GM12872 (cell line): ENCODE data around the gene TBX20.
A peak's percentile ranks its signal among the peaks of the same experiment; 100 is the strongest.

Experiments
- TF ChIP-seq, protein P1 (sequence below): IDR thresholded peaks from 3 replicates; pipeline ENCODE4 v1.5.1; 2011; ENCODE audit warnings: low read depth, mild to moderate bottlenecking, low read length, moderate library complexity; ENCODE audit not compliant: insufficient read depth

Gene TBX20

DNA sequence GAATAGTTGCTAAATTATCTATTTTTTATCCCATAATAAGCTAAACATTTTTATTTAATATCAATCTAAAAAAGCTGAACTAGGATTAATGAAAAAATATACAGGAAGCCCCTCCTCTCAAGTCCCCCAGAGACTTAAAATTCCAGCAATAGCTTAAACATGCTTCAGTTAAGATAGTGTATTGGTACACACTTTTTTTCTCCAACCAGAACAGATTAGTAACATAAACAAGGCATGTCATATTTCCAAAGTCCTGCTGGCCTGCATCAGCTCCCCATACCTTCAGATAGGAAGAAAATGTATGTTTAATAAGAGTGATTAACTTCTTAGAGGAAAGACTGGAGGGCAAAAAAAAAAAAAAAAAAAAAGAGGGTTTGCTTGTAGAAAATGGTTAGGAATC, 7.1 kb downstream of the TBX20 start:
- TF ChIP-seq, protein P1, sequence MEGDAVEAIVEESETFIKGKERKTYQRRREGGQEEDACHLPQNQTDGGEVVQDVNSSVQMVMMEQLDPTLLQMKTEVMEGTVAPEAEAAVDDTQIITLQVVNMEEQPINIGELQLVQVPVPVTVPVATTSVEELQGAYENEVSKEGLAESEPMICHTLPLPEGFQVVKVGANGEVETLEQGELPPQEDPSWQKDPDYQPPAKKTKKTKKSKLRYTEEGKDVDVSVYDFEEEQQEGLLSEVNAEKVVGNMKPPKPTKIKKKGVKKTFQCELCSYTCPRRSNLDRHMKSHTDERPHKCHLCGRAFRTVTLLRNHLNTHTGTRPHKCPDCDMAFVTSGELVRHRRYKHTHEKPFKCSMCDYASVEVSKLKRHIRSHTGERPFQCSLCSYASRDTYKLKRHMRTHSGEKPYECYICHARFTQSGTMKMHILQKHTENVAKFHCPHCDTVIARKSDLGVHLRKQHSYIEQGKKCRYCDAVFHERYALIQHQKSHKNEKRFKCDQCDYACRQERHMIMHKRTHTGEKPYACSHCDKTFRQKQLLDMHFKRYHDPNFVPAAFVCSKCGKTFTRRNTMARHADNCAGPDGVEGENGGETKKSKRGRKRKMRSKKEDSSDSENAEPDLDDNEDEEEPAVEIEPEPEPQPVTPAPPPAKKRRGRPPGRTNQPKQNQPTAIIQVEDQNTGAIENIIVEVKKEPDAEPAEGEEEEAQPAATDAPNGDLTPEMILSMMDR, result no peak

DNA sequence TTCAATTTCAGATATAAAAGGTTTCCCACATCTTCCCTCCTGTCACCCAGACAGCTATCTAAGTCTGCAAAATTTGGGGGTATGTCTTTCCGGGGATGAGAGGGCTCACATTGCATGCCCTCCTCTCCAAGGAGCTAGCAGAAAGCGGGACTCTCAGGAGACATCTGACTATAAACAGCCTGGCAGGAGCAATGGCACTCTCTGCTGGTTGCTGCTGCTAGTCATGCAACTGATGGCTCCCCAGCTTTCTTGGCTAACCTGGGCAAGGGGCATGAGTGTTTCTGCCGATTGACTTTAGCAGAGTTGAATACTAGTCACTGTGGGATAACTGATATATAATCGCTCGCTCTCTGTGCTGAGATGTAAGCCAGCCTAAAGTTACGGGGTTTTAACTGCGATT, 12.0 kb downstream of the TBX20 start:
- TF ChIP-seq, protein P1, result peak; percentile 27; the same call in 1 of the 3 replicates

DNA sequence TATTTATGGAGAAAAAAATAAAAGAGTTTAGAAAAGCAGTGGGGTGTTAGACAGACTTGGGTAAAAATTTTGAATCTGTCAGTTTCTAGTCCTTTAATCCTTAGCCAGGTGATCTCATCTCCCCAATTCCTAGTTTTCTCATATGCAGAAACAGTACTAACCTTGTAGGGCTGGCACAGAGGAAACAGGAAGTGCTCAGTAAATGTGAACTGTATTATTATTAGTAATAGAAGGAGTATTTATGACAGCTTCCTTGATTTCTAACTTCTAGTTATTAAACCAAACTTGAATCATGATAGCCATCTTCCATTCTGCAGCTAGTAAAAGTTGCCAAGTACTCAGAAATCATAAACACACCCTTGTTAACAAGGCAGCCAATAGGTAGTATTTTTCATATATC, 12.5 kb downstream of the TBX20 start:
- TF ChIP-seq, protein P1, result no peak

DNA sequence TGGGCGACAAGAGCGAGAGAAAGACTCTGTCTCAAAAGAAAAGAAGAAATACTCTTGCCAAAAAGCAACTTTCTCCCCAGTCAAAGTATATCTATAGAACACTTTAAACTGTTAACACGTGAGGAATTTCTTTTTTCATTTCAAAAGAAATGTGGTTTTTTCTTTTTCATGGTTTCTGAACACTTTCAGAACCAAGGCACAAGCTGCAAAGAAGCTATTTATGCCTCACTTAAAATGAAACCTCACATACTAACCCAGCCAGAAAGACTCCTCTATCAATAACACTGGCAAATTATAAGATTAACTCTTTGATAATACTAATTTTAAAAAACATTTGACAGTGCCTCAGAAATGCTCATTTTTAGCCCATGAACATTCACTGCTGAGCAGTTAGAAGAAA, 20.9 kb downstream of the TBX20 start:
- TF ChIP-seq, protein P1, result no peak

DNA sequence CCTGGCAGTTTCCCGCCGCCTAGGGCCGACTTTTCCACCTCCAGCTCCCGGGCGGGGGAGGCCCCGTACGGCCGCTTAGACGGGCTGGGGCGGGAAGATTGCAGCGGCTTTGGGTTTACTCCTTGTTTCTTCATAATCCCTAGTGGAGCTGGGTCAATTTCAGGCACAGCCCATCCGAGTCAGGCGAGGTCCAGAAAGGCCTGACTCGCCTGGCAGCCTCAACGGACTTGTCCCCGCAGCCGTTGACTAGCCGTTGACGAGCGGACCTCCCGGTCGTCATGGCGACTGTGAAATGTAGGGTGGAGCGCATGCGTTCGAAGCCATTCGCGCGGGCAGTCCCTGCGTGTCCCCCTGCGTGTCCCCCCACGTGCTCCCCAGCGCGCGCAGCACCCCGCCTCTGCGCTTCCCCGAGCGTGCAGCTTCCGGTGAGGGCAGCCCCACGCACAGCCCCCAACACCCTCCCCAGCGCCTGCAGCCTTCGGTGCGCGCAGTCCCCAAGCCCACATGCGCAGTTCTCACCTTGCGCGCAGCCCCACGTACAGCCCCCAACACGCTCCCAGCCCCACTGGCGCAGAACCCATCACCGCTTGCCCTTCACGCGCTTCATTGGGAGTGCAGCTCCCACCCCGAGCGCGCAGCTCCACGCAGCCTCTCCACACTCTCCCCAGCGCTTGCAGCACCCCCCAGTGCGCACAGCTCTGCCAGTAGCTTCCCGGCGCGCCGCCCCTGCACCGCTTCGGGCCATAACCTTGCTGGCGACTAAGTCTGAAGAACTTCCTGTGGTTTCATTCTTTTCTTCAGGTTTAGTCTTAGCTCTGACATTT, 67.8 kb downstream of the TBX20 start:
- TF ChIP-seq, protein P1, result no peak
